ENCODE measurements around the gene PTPN9. TPM values are rescaled to one million over a fixed set of nuclear protein-coding genes. Genes with fewer than 3 reads are reported as not detected.

The PTPN9 gene
- total RNA-seq, 1 donor from 2014 or later, result 12.6 TPM

GRCh38 chr15:75431682-75432081, 147.4 kb downstream of the PTPN9 start:
- no peak for FAIRE-seq
- TF ChIP-seq CTCF (IDR thresholded peaks at IDR 0.05; ENCODE audit: insufficient read depth, low read length, severe bottlenecking), result no peak
- no peaks in the 10 kb centered on the region for H3K27me3 ChIP-seq (ENCODE audit: control insufficient read depth, insufficient read depth, low read length)
- no peak overlapping the region for H3K4me3 ChIP-seq (ENCODE audit: low read depth, low read length)
- no peak for DNase-seq (ENCODE audit: low read depth)
- peaks cover 4% of the 10 kb centered on the region for H3K36me3 ChIP-seq (ENCODE audit: control insufficient read depth, insufficient read depth, low read length)

DNA sequence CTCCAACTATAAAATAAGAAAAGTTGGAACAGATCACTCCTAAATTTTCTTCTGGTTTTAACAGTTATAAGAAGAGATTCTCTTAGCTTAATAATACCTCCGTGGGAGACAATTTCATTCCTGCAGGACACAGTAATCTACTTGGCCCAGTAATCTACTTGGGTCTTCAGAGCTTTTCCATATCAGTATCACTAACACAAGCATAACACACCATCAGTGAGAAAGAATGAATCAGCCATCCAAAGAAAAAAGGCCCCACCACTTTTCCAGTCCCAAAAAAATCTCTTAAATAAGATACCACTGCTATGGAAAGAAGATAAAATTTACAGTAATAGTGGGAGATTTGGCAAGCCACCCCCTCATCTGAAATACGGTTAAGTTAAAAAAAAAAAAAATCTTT, 147.8 kb downstream of the PTPN9 start:
- Histone ChIP-seq H3K36me3 (ENCODE audit: control insufficient read depth, insufficient read depth, low read length) (peaks cover 4% of the 10 kb centered on the region), H3K4me3 (ENCODE audit: low read depth, low read length) (no peak overlapping the region), H3K27me3 (ENCODE audit: control insufficient read depth, insufficient read depth, low read length) (no peaks in the 10 kb centered on the region)
- TF ChIP-seq CTCF (IDR thresholded peaks at IDR 0.05; ENCODE audit: insufficient read depth, low read length, severe bottlenecking), result no peak
- no peak for DNase-seq (ENCODE audit: low read depth)
- FAIRE-seq, result no peak

- TF ChIP-seq CTCF (IDR thresholded peaks at IDR 0.05; ENCODE audit: insufficient read depth, low read length, severe bottlenecking), result no peak
- no peak overlapping the region for H3K4me3 ChIP-seq (ENCODE audit: low read depth, low read length)
- DNase-seq (ENCODE audit: low read depth), result no peak
- no peaks in the 10 kb centered on the region for H3K27me3 ChIP-seq (ENCODE audit: control insufficient read depth, insufficient read depth, low read length)
- H3K36me3 ChIP-seq (ENCODE audit: control insufficient read depth, insufficient read depth, low read length), result peaks cover 4% of the 10 kb centered on the region
- no peak for FAIRE-seq
These were observed 148.9 kb downstream of the PTPN9 start for GRCh38 chr15:75430259-75430658.

- no peak for DNase-seq (ENCODE audit: low read depth)
- Histone ChIP-seq H3K4me3 (ENCODE audit: low read depth, low read length) (no peak overlapping the region), H3K36me3 (ENCODE audit: control insufficient read depth, insufficient read depth, low read length) (peaks cover 4% of the 10 kb centered on the region), H3K27me3 (ENCODE audit: control insufficient read depth, insufficient read depth, low read length) (no peaks in the 10 kb centered on the region)
- FAIRE-seq, result no peak
- no peak for TF ChIP-seq CTCF (IDR thresholded peaks at IDR 0.05; ENCODE audit: insufficient read depth, low read length, severe bottlenecking)
These were observed 151.0 kb downstream of the PTPN9 start for GRCh38 chr15:75428152-75428551.

GRCh38 chr15:75425966-75426500, 153.1 kb downstream of the PTPN9 start:
- DNase-seq (ENCODE audit: low read depth) (no peak), FAIRE-seq (no peak)
- TF ChIP-seq CTCF (IDR thresholded peaks at IDR 0.05; ENCODE audit: insufficient read depth, low read length, severe bottlenecking), result no peak
- Histone ChIP-seq H3K36me3 (ENCODE audit: control insufficient read depth, insufficient read depth, low read length) (peaks cover 9% of the 10 kb centered on the region), H3K27me3 (ENCODE audit: control insufficient read depth, insufficient read depth, low read length) (no peaks in the 10 kb centered on the region), H3K4me3 (ENCODE audit: low read depth, low read length) (no peak overlapping the region)

GRCh38 chr15:75422554-75422953, 156.6 kb downstream of the PTPN9 start:
- no peaks in the 10 kb centered on the region for H3K27me3 ChIP-seq (ENCODE audit: control insufficient read depth, insufficient read depth, low read length)
- H3K36me3 ChIP-seq (ENCODE audit: control insufficient read depth, insufficient read depth, low read length), result peaks cover 5% of the 10 kb centered on the region
- DNase-seq (ENCODE audit: low read depth), result no peak
- FAIRE-seq, result no peak
- no peak for TF ChIP-seq CTCF (IDR thresholded peaks at IDR 0.05; ENCODE audit: insufficient read depth, low read length, severe bottlenecking)
- H3K4me3 ChIP-seq (ENCODE audit: low read depth, low read length), result no peak overlapping the region
